Left ventricle myocardium inferior (tissue), 1 donor: ENCODE measurements around the gene TRHDE. TPM values are rescaled to one million over a fixed set of nuclear protein-coding genes. Genes with fewer than 3 reads are reported as not detected.

Experiments used
- DNase-seq: peaks from one replicate; pipeline ENCODE4 v3.0.0-alpha.2; 2020
- H3K27ac ChIP-seq: fragments of 200-600 bp; replicated peaks from 2 replicates; pipeline ENCODE4 v1.8.0; 2021
- H3K27me3 ChIP-seq: fragments of 200-600 bp; 2 replicates; pipeline ENCODE4 v1.8.0; 2021; ENCODE audit warnings: low read depth
- H3K36me3 ChIP-seq: fragments of 200-600 bp; 2 replicates; pipeline ENCODE4 v1.8.0; 2021
- H3K4me1 ChIP-seq: fragments of 200-600 bp; 2 replicates; pipeline ENCODE4 v1.8.0; 2021
- H3K4me3 ChIP-seq: fragments of 200-600 bp; 2 replicates; pipeline ENCODE4 v1.8.0; 2021; ENCODE audit warnings: mild to moderate bottlenecking, moderate library complexity
- H3K9me3 ChIP-seq: fragments of 200-600 bp; replicated peaks from 2 replicates; pipeline ENCODE4 v1.8.0; 2021
- intact Hi-C: fragments of 100-400 bp; cut with micrococcal nuclease; formaldehyde crosslinking; loops from one replicate; pipeline ENCODE4 v1.11.0; 2022
- total RNA-seq: library from RNA; stranded (reverse); fragmentation: NEBNext Ultra II Directional; extraction: Animal tissue kit (Norgen Biotek cat#: 25700); gene quantifications from one replicate; pipeline ENCODE4 v1.2.1, GENCODE V29; 2021
- TF ChIP-seq, protein P1 (sequence below): fragments of 200-600 bp; IDR thresholded peaks from 2 replicates; pipeline ENCODE4 v1.8.0; 2021; ENCODE audit warnings: antibody characterized with exemption, mild to moderate bottlenecking, borderline replicate concordance
- donor health status: DM: no; HTN: yes; CAD: no; lungs with severe emphysema.

TRHDE gene
- total RNA-seq, 1 donor from 2014 or later: 0.96 TPM

DNA sequence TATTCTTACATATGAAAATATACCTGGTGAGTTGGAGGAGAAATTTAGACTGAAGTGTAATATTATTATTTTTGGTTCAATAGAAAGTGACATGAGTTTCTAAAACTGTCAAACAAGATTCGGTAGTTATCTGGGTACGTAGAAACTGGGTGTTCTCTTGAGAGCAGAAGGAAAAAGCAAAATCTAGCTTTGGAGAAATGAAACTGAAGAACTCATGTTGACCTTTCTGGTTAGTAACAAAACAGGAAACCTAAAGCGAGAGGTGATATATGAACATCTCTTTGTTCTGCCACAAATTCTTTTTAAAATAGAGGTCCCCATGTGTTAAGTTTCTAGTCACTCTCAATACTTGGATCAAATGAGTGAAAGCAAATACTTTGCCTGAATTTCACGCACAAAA, 401.7 kb downstream of the TRHDE start:
- no peaks in the 10 kb centered on the region for H3K4me1 ChIP-seq
- no peak overlapping the region for H3K4me3 ChIP-seq
- TF ChIP-seq, protein P1, sequence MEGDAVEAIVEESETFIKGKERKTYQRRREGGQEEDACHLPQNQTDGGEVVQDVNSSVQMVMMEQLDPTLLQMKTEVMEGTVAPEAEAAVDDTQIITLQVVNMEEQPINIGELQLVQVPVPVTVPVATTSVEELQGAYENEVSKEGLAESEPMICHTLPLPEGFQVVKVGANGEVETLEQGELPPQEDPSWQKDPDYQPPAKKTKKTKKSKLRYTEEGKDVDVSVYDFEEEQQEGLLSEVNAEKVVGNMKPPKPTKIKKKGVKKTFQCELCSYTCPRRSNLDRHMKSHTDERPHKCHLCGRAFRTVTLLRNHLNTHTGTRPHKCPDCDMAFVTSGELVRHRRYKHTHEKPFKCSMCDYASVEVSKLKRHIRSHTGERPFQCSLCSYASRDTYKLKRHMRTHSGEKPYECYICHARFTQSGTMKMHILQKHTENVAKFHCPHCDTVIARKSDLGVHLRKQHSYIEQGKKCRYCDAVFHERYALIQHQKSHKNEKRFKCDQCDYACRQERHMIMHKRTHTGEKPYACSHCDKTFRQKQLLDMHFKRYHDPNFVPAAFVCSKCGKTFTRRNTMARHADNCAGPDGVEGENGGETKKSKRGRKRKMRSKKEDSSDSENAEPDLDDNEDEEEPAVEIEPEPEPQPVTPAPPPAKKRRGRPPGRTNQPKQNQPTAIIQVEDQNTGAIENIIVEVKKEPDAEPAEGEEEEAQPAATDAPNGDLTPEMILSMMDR: no peak
- intact Hi-C loops: no loop called here
- no peak overlapping the region for H3K27ac ChIP-seq
- H3K27me3 ChIP-seq: no peaks in the 10 kb centered on the region
- no peaks in the 10 kb centered on the region for H3K9me3 ChIP-seq
- no peak for DNase-seq
- H3K36me3 ChIP-seq: no peaks in the 10 kb centered on the region

GRCh38 chr12:72676556-72676955, 404.4 kb downstream of the TRHDE start:
- intact Hi-C loops: no loop called here
- Histone ChIP-seq H3K9me3 (no peaks in the 10 kb centered on the region), H3K27ac (no peak overlapping the region), H3K4me1 (no peaks in the 10 kb centered on the region), H3K4me3 (no peak overlapping the region), H3K36me3 (no peaks in the 10 kb centered on the region), H3K27me3 (no peaks in the 10 kb centered on the region)
- TF ChIP-seq, protein P1: no peak
- no peak for DNase-seq

GRCh38 chr12:72677139-72677538, 405.0 kb downstream of the TRHDE start:
- TF ChIP-seq, protein P1: no peak
- intact Hi-C loops: no loop called here
- Histone ChIP-seq H3K9me3 (no peaks in the 10 kb centered on the region), H3K27me3 (no peaks in the 10 kb centered on the region), H3K27ac (no peak overlapping the region), H3K4me1 (no peaks in the 10 kb centered on the region), H3K4me3 (no peak overlapping the region), H3K36me3 (no peaks in the 10 kb centered on the region)
- DNase-seq: no peak

DNA sequence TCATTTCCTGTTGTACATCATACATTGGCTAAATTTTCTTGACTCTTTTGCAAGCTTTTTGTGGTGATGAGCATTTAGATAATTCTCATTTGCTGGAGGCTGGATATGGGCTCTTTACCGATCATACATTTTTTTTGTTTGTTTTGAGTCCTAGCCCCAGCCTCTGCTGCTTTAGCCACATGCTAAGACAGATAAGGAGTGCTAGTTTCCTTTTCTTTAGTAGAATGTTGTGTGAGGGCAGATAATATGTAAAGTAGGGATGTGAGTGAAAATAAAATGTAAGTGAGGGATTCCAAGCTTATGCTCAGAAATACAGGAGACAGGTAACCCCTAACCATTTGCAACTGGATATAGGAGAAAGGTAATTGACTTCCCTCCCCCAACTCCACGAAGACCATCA, 405.7 kb downstream of the TRHDE start:
- TF ChIP-seq, protein P1: no peak

DNA sequence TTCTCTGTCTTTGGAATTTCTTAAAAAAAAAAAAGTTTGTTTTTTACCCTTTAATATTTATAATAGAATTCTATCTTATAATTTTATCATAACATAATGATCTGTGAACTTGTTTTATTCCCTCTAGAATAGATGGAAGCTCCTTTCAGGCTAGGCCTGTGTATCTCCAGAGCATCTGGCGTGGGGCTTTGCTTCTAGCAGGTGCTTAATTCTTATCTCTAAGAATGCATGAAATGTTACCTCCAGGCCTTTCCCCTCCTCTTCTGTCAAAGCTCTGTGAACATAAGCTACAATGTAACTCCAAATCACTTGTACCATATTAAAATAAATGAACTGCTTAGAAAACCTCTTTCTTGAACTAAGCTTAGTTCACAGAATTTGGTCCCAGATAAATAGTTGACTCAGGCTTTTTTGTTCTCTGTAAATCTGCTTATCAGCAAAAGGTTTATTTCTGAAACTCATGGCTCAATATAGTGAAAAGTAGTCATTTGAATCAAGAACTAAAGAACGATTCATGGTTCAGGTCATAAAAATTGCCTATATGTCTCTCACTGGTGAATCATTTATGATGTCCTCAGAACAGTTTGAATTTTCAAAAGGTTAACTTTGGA, 407.1 kb downstream of the TRHDE start:
- no peaks in the 10 kb centered on the region for H3K4me1 ChIP-seq
- H3K9me3 ChIP-seq: no peaks in the 10 kb centered on the region
- H3K36me3 ChIP-seq: no peaks in the 10 kb centered on the region
- intact Hi-C loops: no loop called here
- H3K4me3 ChIP-seq: no peak overlapping the region
- no peak overlapping the region for H3K27ac ChIP-seq
- TF ChIP-seq, protein P1: no peak
- H3K27me3 ChIP-seq: no peaks in the 10 kb centered on the region
- no peak for DNase-seq

More for the DNA sequence above, 405.7 kb downstream of the TRHDE start:
- Histone ChIP-seq H3K4me3 (no peak overlapping the region), H3K36me3 (no peaks in the 10 kb centered on the region), H3K9me3 (no peaks in the 10 kb centered on the region), H3K4me1 (no peaks in the 10 kb centered on the region), H3K27ac (no peak overlapping the region), H3K27me3 (no peaks in the 10 kb centered on the region)
- no peak for DNase-seq
- intact Hi-C loops: no loop called here
